GM12801 (cell line): ENCODE measurements around the gene GPAT3.

Source experiments
- CTCF ChIP-seq: IDR thresholded peaks from one replicate; pipeline ENCODE4 v1.5.1; 2011; ENCODE audit warnings: control low read depth; ENCODE audit not compliant: insufficient read length; ENCODE audit errors: extremely low read depth

Gene GPAT3

GRCh38 chr4:83599183-83599582 is 63.3 kb downstream of the GPAT3 start:
- no peak for TF ChIP-seq CTCF

GRCh38 chr4:83603129-83603528 is 67.2 kb downstream of the GPAT3 start:
- no peak for TF ChIP-seq CTCF

- TF ChIP-seq CTCF: no peak
Observed at GRCh38 chr4:83604321-83604720, 68.4 kb downstream of the GPAT3 start.

DNA sequence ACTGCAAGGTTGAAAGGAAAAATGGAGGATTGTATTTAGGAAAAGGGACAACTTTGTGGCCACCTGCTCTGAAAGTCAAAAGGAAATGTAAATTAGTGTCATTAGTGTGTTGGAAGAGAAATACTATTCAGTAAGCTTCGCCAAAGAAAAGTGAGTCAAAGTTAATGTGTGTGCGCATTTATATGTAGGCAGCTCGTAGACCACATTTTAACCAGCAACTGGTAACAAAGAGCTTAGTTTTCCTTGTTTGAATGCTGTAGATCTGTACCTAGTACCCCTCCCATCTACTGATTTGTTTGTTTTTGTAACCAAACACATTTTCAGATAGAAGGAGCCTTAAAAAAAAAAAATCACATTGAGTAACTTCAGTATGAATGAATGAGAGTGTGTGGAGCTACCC is 69.3 kb downstream of the GPAT3 start:
- no peak for TF ChIP-seq CTCF

DNA sequence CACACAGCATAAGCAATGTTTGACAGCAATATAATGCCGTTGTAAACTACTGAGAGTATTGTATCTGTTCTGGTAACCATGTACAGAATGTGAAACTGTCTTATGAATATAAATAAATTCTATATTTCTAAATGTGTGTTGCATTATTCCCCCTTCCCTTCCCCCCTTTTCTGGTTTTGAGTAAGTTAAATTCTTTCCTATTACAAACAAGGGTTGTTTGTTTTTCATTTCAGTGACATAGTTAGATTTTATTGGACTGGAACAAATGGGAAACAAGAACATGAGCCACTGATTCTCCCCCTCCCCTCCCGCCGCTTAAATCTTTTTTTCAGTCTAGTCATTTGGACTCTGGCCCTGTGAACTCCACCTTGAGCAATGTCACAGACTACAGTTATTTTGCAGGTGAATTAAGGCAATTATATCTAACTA is 69.8 kb downstream of the GPAT3 start:
- TF ChIP-seq CTCF: no peak

DNA sequence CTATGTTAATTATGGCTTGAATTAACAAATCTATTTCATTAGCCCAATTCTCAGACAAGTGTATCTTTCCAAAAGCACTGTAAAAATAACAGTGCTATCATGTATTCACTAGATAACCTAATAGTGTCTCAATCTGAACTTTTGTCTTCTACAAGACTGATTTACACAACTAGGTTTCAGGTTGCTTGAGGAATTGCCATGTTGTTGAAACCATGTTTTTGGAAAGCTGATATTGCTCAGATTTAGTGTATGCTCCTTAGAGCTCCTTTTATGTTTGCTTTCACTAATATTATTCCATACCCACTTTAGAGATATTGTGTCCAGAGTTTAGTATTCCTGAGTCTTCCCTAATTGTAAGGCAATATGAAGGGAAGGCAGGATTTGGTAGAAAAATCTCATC is 70.6 kb downstream of the GPAT3 start:
- no peak for TF ChIP-seq CTCF

DNA sequence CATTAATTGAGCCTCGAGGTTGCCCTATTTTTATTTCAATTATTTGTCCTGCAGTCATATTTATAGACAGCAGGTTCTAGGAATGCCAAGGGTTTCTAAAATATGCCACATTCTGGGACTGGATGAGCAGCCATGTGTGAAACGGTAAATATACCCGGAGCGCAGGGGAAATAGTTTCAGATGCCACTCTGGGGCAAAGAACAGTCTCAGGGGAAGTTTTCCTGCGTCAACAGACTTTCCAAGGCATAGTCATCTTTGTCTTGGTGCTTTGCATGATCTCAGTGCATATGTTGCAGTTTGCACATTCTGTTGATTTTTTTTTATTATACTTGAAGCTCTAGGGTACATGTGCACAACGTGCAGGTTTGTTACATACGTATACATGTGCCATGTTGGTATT is 71.0 kb downstream of the GPAT3 start:
- TF ChIP-seq CTCF: no peak

DNA sequence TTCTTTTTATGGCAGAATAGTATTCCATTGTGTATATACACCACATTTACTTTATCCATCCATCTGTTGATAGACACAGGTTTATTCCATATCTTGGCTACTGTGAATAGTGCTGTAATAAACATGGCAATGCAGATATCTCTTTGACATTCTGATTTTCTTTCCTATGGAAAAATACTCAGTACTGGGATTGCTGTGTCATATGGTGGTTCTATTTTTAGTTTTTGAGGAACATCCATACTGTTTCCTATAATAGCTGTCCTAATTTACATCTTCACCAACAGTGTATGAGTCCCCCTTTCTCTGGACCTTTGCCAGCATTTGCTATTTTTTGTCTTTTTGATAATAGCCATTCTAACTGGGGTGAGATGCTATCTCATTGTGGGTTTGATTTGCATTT is 73.5 kb downstream of the GPAT3 start:
- TF ChIP-seq CTCF: no peak
